ENCODE results near the gene CAMSAP3. TPM values are rescaled to one million over a fixed set of nuclear protein-coding genes. Genes with fewer than 3 reads are reported as not detected.

Gene CAMSAP3, protein sequence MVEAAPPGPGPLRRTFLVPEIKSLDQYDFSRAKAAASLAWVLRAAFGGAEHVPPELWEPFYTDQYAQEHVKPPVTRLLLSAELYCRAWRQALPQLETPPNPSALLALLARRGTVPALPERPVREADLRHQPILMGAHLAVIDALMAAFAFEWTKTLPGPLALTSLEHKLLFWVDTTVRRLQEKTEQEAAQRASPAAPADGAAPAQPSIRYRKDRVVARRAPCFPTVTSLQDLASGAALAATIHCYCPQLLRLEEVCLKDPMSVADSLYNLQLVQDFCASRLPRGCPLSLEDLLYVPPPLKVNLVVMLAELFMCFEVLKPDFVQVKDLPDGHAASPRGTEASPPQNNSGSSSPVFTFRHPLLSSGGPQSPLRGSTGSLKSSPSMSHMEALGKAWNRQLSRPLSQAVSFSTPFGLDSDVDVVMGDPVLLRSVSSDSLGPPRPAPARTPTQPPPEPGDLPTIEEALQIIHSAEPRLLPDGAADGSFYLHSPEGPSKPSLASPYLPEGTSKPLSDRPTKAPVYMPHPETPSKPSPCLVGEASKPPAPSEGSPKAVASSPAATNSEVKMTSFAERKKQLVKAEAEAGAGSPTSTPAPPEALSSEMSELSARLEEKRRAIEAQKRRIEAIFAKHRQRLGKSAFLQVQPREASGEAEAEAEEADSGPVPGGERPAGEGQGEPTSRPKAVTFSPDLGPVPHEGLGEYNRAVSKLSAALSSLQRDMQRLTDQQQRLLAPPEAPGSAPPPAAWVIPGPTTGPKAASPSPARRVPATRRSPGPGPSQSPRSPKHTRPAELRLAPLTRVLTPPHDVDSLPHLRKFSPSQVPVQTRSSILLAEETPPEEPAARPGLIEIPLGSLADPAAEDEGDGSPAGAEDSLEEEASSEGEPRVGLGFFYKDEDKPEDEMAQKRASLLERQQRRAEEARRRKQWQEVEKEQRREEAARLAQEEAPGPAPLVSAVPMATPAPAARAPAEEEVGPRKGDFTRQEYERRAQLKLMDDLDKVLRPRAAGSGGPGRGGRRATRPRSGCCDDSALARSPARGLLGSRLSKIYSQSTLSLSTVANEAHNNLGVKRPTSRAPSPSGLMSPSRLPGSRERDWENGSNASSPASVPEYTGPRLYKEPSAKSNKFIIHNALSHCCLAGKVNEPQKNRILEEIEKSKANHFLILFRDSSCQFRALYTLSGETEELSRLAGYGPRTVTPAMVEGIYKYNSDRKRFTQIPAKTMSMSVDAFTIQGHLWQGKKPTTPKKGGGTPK
- total RNA-seq (18.5 TPM), polyA plus RNA-seq (ENCODE audit: insufficient read depth, low read depth, low replicate concordance) (19.3 TPM)
- long read RNA-seq, donor 1, partial matches to known transcripts: 30 of 47 reads
- long read RNA-seq, donor 1, other reads (novel, unspliced or antisense): 15 of 47 reads
- long read RNA-seq, donor 2, partial matches to known transcripts: 21 of 31 reads
- long read RNA-seq, donor 2, other reads (novel, unspliced or antisense): 10 of 31 reads
- long read RNA-seq, donor 3, partial matches to known transcripts: 41 of 52 reads
- long read RNA-seq, donor 3, other reads (novel, unspliced or antisense): 10 of 52 reads
- long read RNA-seq, donor 4, partial matches to known transcripts: 0 of 1 reads
- long read RNA-seq, donor 4, other reads (novel, unspliced or antisense): 0 of 1 reads
- long read RNA-seq, donor 5: 0 reads
- long read RNA-seq, donor 6, partial matches to known transcripts: 6 of 6 reads
- long read RNA-seq, donor 6, other reads (novel, unspliced or antisense): 0 of 6 reads
- long read RNA-seq, donor 7, partial matches to known transcripts: 27 of 37 reads
- long read RNA-seq, donor 7, other reads (novel, unspliced or antisense): 7 of 37 reads
- long read RNA-seq, donor 8: 0 reads
- long read RNA-seq, donor 9: 0 reads
- long read RNA-seq, donor 10, partial matches to known transcripts: 53 of 69 reads
- long read RNA-seq, donor 10, other reads (novel, unspliced or antisense): 14 of 69 reads

DNA sequence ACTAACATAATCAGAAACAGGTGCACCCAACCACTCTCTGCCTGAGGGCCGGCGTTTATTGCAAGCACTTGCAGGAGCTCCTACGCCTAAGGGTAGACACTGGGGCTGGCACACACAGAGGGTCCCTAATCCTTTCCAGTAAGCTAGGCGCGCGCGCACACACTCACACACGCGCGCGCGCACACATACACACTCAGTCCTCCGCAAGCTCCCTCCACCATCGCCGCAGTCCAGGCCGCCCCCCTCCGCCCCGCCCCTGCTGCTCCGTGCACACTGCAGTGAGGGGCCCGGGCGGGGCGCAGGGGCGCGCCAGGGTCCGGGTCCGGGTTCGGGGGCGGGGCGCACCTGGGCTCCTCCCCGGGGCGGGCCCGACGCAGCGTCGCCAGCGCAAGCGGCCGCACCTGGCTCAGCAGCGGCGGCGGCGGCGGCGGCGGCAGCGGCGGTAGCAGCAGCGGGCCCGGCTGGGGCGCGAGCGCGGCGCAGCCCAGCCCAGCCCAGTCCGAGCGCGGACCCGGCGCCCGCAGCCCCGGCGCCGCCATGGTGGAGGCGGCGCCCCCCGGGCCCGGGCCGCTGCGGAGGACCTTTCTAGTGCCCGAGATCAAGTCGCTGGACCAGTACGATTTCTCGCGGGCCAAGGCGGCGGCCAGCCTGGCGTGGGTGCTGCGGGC, at the start of gene CAMSAP3:
TSS of gene CAMSAP3 (plus strand) at position 398 of the 668 bp plus-strand sequence. CDS start at position 538, 140 bp downstream.
- DNase-seq (peak; percentile 80 to 91 (median 86)), FAIRE-seq (no peak)
- no peaks in the 10 kb centered on the region for H3K27me3 ChIP-seq (ENCODE audit: control insufficient read depth, insufficient read depth, low read length)
- peak within 1 kb of the TSS in 1 of 3 donors; percentile 26 for H3K9ac ChIP-seq (ENCODE audit: low read length in 3 of 3)
- H3K27ac ChIP-seq (ENCODE audit: low read depth in 2 of 2, low read length in 2 of 2): peak within 1 kb of the TSS in 1 of 2 donors; percentile 22
- H3K36me3 ChIP-seq (ENCODE audit: control insufficient read depth in 2 of 3, insufficient read depth in 3 of 3, low read length in 3 of 3): no peaks in the 10 kb centered on the region
- peak within 1 kb of the TSS; percentile 41 to 59 (median 56) for H3K4me3 ChIP-seq (ENCODE audit: low read length in 3 of 3)
- intact Hi-C loops (cut with DNase I): no loop called here
- H3K9me3 ChIP-seq (ENCODE audit: control insufficient read depth in 2 of 3, insufficient read depth in 1 of 3, low read length in 3 of 3): no peaks in the 10 kb centered on the region
- no peaks in the 10 kb centered on the region for H3K4me1 ChIP-seq (ENCODE audit: control insufficient read depth in 2 of 3, insufficient read depth in 2 of 3, low read depth in 1 of 3, low read length in 3 of 3)
- TF ChIP-seq CTCF (IDR thresholded peaks at IDR 0.05; ENCODE audit: borderline replicate concordance, extremely low read depth, insufficient read depth): no peak

DNA sequence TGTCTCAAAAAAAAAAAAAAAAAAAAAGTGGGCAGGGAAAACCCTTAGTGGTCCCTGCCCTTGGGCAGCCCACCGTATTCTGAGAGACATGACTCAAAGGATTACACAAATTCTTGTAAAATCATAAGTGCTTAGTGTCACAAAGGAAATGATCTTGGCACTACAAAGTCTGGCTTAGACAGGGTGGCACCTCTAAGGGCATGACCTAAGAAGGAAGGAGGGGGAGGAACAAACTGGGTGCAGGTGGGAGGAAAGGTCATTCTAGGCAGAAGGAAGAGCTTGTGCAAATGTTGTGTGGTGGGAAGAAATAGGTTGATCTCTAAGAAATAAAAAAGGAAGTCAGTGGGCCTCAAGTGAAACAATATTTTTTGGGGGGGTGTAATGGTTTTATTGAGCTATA, 49.8 kb upstream of the CAMSAP3 start:
- H3K36me3 ChIP-seq (ENCODE audit: control insufficient read depth in 2 of 3, insufficient read depth in 3 of 3, low read length in 3 of 3): peaks cover 0 to 11% (median 3%) of the 10 kb centered on the region in 3 donors
- intact Hi-C loops (cut with DNase I): no loop called here

More for the DNA sequence above, 49.8 kb upstream of the CAMSAP3 start:
- TF ChIP-seq CTCF (IDR thresholded peaks at IDR 0.05; ENCODE audit: borderline replicate concordance, extremely low read depth, insufficient read depth): no peak
- no peak overlapping the region for H3K4me3 ChIP-seq (ENCODE audit: low read length in 3 of 3)
- H3K27ac ChIP-seq (ENCODE audit: low read depth in 2 of 2, low read length in 2 of 2): no peak overlapping the region
- H3K9me3 ChIP-seq (ENCODE audit: control insufficient read depth in 2 of 3, insufficient read depth in 1 of 3, low read length in 3 of 3): no peaks in the 10 kb centered on the region
- H3K9ac ChIP-seq (ENCODE audit: low read length in 3 of 3): no peak overlapping the region
- FAIRE-seq (no peak), DNase-seq (no peak)
- H3K27me3 ChIP-seq (ENCODE audit: control insufficient read depth, insufficient read depth, low read length): no peaks in the 10 kb centered on the region
- no peaks in the 10 kb centered on the region for H3K4me1 ChIP-seq (ENCODE audit: control insufficient read depth in 2 of 3, insufficient read depth in 2 of 3, low read depth in 1 of 3, low read length in 3 of 3)
